ENCODE data around the gene CAPZB.

The CAPZB gene

DNA sequence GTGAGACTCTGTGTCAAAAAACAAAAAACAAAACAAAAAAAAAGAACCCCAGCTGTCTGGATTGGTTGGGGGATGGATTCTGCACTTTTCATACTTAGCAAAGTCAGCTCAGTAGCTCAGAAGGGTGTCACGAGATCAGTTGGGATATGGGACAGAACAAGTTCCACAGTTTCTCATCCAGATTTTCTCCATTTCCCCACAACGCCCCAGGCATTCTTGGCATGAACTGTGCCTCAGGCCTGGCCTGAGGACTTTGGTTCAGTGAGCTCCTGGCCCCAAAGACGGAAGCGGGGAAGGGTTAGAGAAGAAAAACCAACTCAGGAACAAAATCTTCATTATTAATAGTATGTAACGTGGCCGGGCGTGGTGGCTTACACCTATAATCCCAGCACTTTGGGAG, 175.3 kb downstream of the CAPZB start:
- peaks cover 36 to 37% of the 10 kb centered on the region in 2 experiments for H3K4me1 ChIP-seq (ENCODE audit: control insufficient read depth in 1 of 2, insufficient read depth in 1 of 2, low read depth in 1 of 2, low read length in 1 of 2)
- H3K4me3 ChIP-seq (ENCODE audit: low read depth in 1 of 2, low read length in 1 of 2), result no peak overlapping the region
- no peak overlapping the region for H3K27ac ChIP-seq
- no peaks in the 10 kb centered on the region for H3K9me3 ChIP-seq
- TF ChIP-seq, protein P1, sequence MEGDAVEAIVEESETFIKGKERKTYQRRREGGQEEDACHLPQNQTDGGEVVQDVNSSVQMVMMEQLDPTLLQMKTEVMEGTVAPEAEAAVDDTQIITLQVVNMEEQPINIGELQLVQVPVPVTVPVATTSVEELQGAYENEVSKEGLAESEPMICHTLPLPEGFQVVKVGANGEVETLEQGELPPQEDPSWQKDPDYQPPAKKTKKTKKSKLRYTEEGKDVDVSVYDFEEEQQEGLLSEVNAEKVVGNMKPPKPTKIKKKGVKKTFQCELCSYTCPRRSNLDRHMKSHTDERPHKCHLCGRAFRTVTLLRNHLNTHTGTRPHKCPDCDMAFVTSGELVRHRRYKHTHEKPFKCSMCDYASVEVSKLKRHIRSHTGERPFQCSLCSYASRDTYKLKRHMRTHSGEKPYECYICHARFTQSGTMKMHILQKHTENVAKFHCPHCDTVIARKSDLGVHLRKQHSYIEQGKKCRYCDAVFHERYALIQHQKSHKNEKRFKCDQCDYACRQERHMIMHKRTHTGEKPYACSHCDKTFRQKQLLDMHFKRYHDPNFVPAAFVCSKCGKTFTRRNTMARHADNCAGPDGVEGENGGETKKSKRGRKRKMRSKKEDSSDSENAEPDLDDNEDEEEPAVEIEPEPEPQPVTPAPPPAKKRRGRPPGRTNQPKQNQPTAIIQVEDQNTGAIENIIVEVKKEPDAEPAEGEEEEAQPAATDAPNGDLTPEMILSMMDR (IDR thresholded peaks at IDR 0.05), result no peak
- H3K36me3 ChIP-seq, result peaks cover 32% of the 10 kb centered on the region
- H3K27me3 ChIP-seq, result no peaks in the 10 kb centered on the region

GRCh38 chr1:19309123-19309813, 176.1 kb downstream of the CAPZB start:
- Histone ChIP-seq H3K36me3 (peaks cover 38% of the 10 kb centered on the region), H3K27ac (no peak overlapping the region)
- TF ChIP-seq, protein P1 (IDR thresholded peaks at IDR 0.05), result no peak

GRCh38 chr1:19308509-19308907, 176.8 kb downstream of the CAPZB start:
- Histone ChIP-seq H3K9me3 (no peaks in the 10 kb centered on the region), H3K4me1 (ENCODE audit: control insufficient read depth in 1 of 2, insufficient read depth in 1 of 2, low read depth in 1 of 2, low read length in 1 of 2) (peaks cover 21% of the 10 kb centered on the region in 2 experiments), H3K36me3 (peaks cover 42% of the 10 kb centered on the region), H3K27me3 (no peaks in the 10 kb centered on the region), H3K4me3 (ENCODE audit: low read depth in 1 of 2, low read length in 1 of 2) (no peak overlapping the region), H3K27ac (no peak overlapping the region)
- TF ChIP-seq, protein P1 (IDR thresholded peaks at IDR 0.05), result no peak

More at GRCh38 chr1:19309123-19309813, 176.1 kb downstream of the CAPZB start:
- Histone ChIP-seq H3K4me1 (ENCODE audit: control insufficient read depth in 1 of 2, insufficient read depth in 1 of 2, low read depth in 1 of 2, low read length in 1 of 2) (peaks cover 29% of the 10 kb centered on the region in 2 experiments), H3K27me3 (no peaks in the 10 kb centered on the region), H3K4me3 (ENCODE audit: low read depth in 1 of 2, low read length in 1 of 2) (no peak overlapping the region), H3K9me3 (no peaks in the 10 kb centered on the region)

GRCh38 chr1:19307794-19308508, 177.4 kb downstream of the CAPZB start:
- no peaks in the 10 kb centered on the region for H3K27me3 ChIP-seq
- peaks cover 15 to 16% of the 10 kb centered on the region in 2 experiments for H3K4me1 ChIP-seq (ENCODE audit: control insufficient read depth in 1 of 2, insufficient read depth in 1 of 2, low read depth in 1 of 2, low read length in 1 of 2)
- TF ChIP-seq, protein P1 (IDR thresholded peaks at IDR 0.05), result no peak
- H3K27ac ChIP-seq, result no peak overlapping the region
- H3K36me3 ChIP-seq, result peaks cover 46% of the 10 kb centered on the region
- H3K9me3 ChIP-seq, result no peaks in the 10 kb centered on the region
- no peak overlapping the region for H3K4me3 ChIP-seq (ENCODE audit: low read depth in 1 of 2, low read length in 1 of 2)

DNA sequence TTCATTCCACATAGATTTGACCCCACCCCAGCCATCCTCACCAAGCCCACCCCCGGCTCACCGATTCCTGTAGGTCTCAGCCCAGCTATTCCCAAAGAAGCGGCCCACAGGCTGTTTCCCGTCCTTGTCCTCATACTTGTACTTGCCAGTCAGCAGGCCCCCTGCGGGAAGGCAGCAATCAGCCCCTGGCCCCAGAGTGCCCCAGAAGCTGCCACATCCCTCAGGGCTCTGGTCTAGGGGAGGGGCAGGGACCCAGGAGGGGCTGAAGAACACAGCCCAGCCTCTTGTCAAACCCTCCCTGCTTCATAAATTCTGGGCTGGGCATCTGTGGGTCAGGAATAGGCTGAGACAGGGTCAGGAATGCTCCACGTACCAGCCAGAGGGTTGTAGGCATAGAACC, 178.4 kb downstream of the CAPZB start:
- Histone ChIP-seq H3K27me3 (no peaks in the 10 kb centered on the region), H3K27ac (no peak overlapping the region), H3K4me1 (ENCODE audit: control insufficient read depth in 1 of 2, insufficient read depth in 1 of 2, low read depth in 1 of 2, low read length in 1 of 2) (peaks cover 9 to 10% of the 10 kb centered on the region in 2 experiments), H3K9me3 (no peaks in the 10 kb centered on the region), H3K4me3 (ENCODE audit: low read depth in 1 of 2, low read length in 1 of 2) (no peak overlapping the region), H3K36me3 (peaks cover 46% of the 10 kb centered on the region)
- TF ChIP-seq, protein P1 (IDR thresholded peaks at IDR 0.05), result no peak

All from neutrophil (primary cell).